Parathyroid adenoma (tissue), 2 donors: Measurements from ENCODE around the gene RNF2.

ENCODE experiments used
- H2AFZ ChIP-seq: fragments of 300-600 bp; sonication (generic); one replicate; pipeline ENCODE4 v1.7.0; 2017; ENCODE audit warnings: antibody characterized with exemption, mild to moderate bottlenecking
- H3K27ac ChIP-seq: fragments of 300-600 bp; sonication (generic); one replicate; pipeline ENCODE4 v1.7.0; 2017
- H3K27me3 ChIP-seq: fragments of 300-600 bp; sonication (generic); one replicate; pipeline ENCODE4 v1.7.0; 2017; ENCODE audit warnings: low read length; ENCODE audit not compliant: control insufficient read depth, insufficient read depth
- H3K36me3 ChIP-seq: fragments of 300-600 bp; sonication (generic); one replicate; pipeline ENCODE4 v1.7.0; 2017; ENCODE audit warnings: low read length; ENCODE audit not compliant: control insufficient read depth, insufficient read depth
- H3K4me1 ChIP-seq: fragments of 300-600 bp; sonication (generic); one replicate; pipeline ENCODE4 v1.7.0; 2017; ENCODE audit warnings: control low read depth
- H3K4me2 ChIP-seq: fragments of 300-600 bp; sonication (generic); one replicate; pipeline ENCODE4 v1.7.0; 2017; ENCODE audit warnings: low read length
- H3K4me3 ChIP-seq: fragments of 300-600 bp; sonication (generic); one replicate; pipeline ENCODE4 v1.7.0; 2017; ENCODE audit warnings: low read depth, low read length
- H3K79me2 ChIP-seq: fragments of 300-600 bp; sonication (generic); one replicate; pipeline ENCODE4 v1.7.0; 2017; ENCODE audit warnings: control low read depth
- H3K9ac ChIP-seq: fragments of 300-600 bp; sonication (generic); one replicate; pipeline ENCODE4 v1.7.0; 2017; ENCODE audit warnings: mild to moderate bottlenecking
- H3K9me3 ChIP-seq: fragments of 300-600 bp; sonication (generic); one replicate; pipeline ENCODE4 v1.7.0; 2017; ENCODE audit warnings: low read length; ENCODE audit not compliant: control insufficient read depth
- CTCF ChIP-seq: fragments of 300-600 bp; sonication (generic); IDR thresholded peaks from one replicate; pipeline ENCODE4 v1.7.0; 2017; ENCODE audit warnings: antibody characterized with exemption, mild to moderate bottlenecking
- donor health status: primary hyperparathyroidism.

Gene RNF2

DNA sequence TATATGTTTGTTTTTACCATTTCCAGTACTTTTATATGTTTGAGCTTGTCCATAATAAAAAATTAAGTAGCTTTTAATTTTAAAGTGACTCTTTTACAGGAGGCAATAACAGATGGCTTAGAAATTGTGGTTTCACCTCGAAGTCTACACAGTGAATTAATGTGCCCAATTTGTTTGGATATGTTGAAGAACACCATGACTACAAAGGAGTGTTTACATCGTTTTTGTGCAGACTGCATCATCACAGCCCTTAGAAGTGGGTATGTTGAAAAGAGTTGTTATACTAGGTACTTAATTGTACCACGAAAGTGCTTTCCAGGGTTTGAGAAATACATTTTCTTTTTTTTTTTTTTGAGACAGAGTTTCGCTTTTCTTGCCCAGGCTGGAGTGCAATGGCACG lies 46.1 kb downstream of the RNF2 start:
- Histone ChIP-seq H3K4me1 (no peaks in the 10 kb centered on the region), H3K4me2 (no peak overlapping the region), H3K79me2 (no peaks in the 10 kb centered on the region), H3K27ac (no peak overlapping the region), H2AFZ (no peak overlapping the region), H3K36me3 (no peaks in the 10 kb centered on the region), H3K4me3 (no peak overlapping the region), H3K9ac (no peak overlapping the region), H3K27me3 (no peaks in the 10 kb centered on the region), H3K9me3 (no peaks in the 10 kb centered on the region)
- TF ChIP-seq CTCF, result no peak

- no peak overlapping the region for H2AFZ ChIP-seq
- H3K4me1 ChIP-seq, result no peaks in the 10 kb centered on the region
- H3K79me2 ChIP-seq, result no peaks in the 10 kb centered on the region
- H3K4me3 ChIP-seq, result no peak overlapping the region
- H3K27me3 ChIP-seq, result no peaks in the 10 kb centered on the region
- no peak overlapping the region for H3K4me2 ChIP-seq
- H3K27ac ChIP-seq, result no peak overlapping the region
- no peaks in the 10 kb centered on the region for H3K9me3 ChIP-seq
- TF ChIP-seq CTCF, result no peak
- H3K36me3 ChIP-seq, result no peaks in the 10 kb centered on the region
- no peak overlapping the region for H3K9ac ChIP-seq
Observed at GRCh38 chr1:185094761-185095160, 49.4 kb downstream of the RNF2 start.

DNA sequence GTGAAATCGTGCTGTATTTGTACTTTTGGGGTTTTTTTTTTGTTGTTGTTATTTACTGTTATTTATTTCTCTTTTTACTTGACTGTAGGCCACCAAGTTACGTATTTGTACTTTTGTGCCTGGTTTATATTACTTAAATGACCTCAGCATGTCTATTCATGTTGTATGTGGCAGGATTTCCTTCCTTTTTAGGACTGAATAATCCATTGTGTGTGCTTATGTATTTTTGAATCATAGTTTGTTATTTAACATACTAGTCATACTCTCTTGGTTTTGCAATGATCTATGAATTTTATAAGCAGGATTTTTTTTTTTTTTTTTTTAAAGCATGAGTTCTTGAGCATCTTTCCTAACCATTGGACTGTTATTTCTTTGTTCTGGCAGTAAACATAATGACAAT lies 51.2 kb downstream of the RNF2 start:
- Histone ChIP-seq H3K9ac (no peak overlapping the region), H3K4me3 (no peak overlapping the region), H3K27ac (no peak overlapping the region), H3K4me2 (no peak overlapping the region), H3K79me2 (no peaks in the 10 kb centered on the region), H3K36me3 (no peaks in the 10 kb centered on the region), H3K27me3 (no peaks in the 10 kb centered on the region), H3K4me1 (no peaks in the 10 kb centered on the region), H3K9me3 (no peaks in the 10 kb centered on the region), H2AFZ (no peak overlapping the region)
- TF ChIP-seq CTCF, result no peak

- Histone ChIP-seq H3K4me2 (no peak overlapping the region), H3K27ac (no peak overlapping the region), H3K27me3 (no peaks in the 10 kb centered on the region)
Observed at GRCh38 chr1:185104083-185104482, 58.7 kb downstream of the RNF2 start.

More at GRCh38 chr1:185104083-185104482, 58.7 kb downstream of the RNF2 start:
- no peak for TF ChIP-seq CTCF
- no peak overlapping the region for H3K4me3 ChIP-seq
- no peak overlapping the region for H2AFZ ChIP-seq
- H3K4me1 ChIP-seq, result no peaks in the 10 kb centered on the region
- no peaks in the 10 kb centered on the region for H3K36me3 ChIP-seq
- H3K9ac ChIP-seq, result no peak overlapping the region
- H3K9me3 ChIP-seq, result no peaks in the 10 kb centered on the region
- H3K79me2 ChIP-seq, result no peaks in the 10 kb centered on the region
